Neural crest cell (in vitro differentiated cells): Measurements from ENCODE around the gene KRTAP20-4. TPM values are rescaled to one million over a fixed set of nuclear protein-coding genes. Genes with fewer than 3 reads are reported as not detected.

ENCODE experiments used
- DNase-seq: peaks from one replicate; pipeline ENCODE4 v3.0.0; 2021; ENCODE audit warnings: low read depth, mixed read lengths, low spot score
- H3K27ac Mint-ChIP-seq: one replicate; pipeline ENCODE4 v1.8.0; 2021; ENCODE audit warnings: mild to moderate bottlenecking, mixed read lengths; ENCODE audit not compliant: unreplicated experiment
- H3K27me3 Mint-ChIP-seq: 2 replicates; pipeline ENCODE4 v1.8.0; 2021; ENCODE audit warnings: low read depth, mild to moderate bottlenecking, mixed read lengths
- H3K36me3 Mint-ChIP-seq: 2 replicates; pipeline ENCODE4 v1.8.0; 2021; ENCODE audit warnings: low read depth, mild to moderate bottlenecking, mixed read lengths
- H3K4me1 Mint-ChIP-seq: 2 replicates; pipeline ENCODE4 v1.8.0; 2021; ENCODE audit warnings: mixed read lengths
- H3K4me3 Mint-ChIP-seq: one replicate; pipeline ENCODE4 v1.8.0; 2021; ENCODE audit warnings: mild to moderate bottlenecking, mixed read lengths
- H3K9me3 Mint-ChIP-seq: 2 replicates; pipeline ENCODE4 v1.8.0; 2021; ENCODE audit warnings: mixed read lengths
- long read RNA-seq: library from polyadenylated mRNA; unstranded; transcript quantifications from one replicate; pipeline ENCODE4 v2.0.0, GENCODE V29; 2020
- total RNA-seq: library from RNA; stranded (reverse); gene quantifications from 2 replicates; pipeline ENCODE4 v1.2.1, GENCODE V29; 2021
- TF ChIP-seq, protein P1 (sequence below): fragments of 200-600 bp; sonication (generic); conservative IDR thresholded peaks from 2 replicates; pipeline ENCODE4 v1.5.0; 2021; ENCODE audit warnings: antibody characterized with exemption, mild to moderate bottlenecking

Gene KRTAP20-4
- total RNA-seq = not detected in 2 replicates
- long read RNA-seq = 0 reads

DNA sequence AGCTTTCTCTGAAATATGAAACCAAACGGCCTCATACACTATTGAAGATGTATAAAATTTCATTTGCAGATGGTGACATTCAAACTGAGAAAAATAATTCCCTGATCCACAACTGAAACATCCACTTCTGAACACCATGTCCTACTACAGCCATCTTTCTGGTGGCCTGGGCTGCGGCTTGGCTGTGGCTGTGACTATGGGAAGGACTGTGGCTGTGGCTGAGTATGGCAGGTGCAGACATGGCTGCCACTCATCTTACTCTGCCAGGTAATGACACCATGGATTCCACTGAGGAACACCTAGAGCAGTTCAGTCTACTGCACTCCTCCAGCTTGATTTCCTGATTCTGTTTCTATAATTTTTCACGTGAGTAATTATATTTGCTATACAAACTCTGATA lies at the start of gene KRTAP20-4:
Gene KRTAP20-4 (plus strand): TSS at position 106 of the 400 bp plus-strand sequence.
- no peaks in the 10 kb centered on the region for H3K27me3 Mint-ChIP-seq
- no peak within 1 kb of the TSS for H3K4me3 Mint-ChIP-seq
- TF ChIP-seq, protein P1, sequence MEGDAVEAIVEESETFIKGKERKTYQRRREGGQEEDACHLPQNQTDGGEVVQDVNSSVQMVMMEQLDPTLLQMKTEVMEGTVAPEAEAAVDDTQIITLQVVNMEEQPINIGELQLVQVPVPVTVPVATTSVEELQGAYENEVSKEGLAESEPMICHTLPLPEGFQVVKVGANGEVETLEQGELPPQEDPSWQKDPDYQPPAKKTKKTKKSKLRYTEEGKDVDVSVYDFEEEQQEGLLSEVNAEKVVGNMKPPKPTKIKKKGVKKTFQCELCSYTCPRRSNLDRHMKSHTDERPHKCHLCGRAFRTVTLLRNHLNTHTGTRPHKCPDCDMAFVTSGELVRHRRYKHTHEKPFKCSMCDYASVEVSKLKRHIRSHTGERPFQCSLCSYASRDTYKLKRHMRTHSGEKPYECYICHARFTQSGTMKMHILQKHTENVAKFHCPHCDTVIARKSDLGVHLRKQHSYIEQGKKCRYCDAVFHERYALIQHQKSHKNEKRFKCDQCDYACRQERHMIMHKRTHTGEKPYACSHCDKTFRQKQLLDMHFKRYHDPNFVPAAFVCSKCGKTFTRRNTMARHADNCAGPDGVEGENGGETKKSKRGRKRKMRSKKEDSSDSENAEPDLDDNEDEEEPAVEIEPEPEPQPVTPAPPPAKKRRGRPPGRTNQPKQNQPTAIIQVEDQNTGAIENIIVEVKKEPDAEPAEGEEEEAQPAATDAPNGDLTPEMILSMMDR = no peak
- DNase-seq = no peak
- H3K4me1 Mint-ChIP-seq = no peaks in the 10 kb centered on the region
- no peak within 1 kb of the TSS for H3K27ac Mint-ChIP-seq
- peaks cover 9% of the 10 kb centered on the region for H3K9me3 Mint-ChIP-seq
- H3K36me3 Mint-ChIP-seq = no peaks in the 10 kb centered on the region

DNA sequence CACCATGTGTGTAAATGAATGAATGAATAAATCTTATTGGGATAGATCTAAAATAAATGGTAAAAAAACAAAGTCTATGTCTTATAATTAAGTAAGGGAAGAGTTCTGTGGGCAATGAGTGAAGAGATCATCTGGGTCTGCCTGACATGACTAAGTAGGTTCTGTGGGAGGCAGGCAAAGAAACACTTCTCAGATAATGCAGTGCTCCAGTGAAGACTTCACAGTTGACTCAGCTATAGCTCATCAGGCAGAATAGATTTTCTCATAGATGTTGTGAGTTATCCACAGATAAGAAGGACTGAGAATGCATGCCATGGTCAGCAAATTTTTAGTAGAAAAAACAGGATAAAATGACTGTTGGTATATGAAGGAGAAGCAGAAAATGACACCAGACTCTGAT lies 42.7 kb upstream of the KRTAP20-4 start:
- no peaks in the 10 kb centered on the region for H3K4me1 Mint-ChIP-seq
- no peak for DNase-seq
- no peak overlapping the region for H3K27ac Mint-ChIP-seq
- peaks cover 6% of the 10 kb centered on the region for H3K9me3 Mint-ChIP-seq
- H3K27me3 Mint-ChIP-seq = no peaks in the 10 kb centered on the region
- no peak overlapping the region for H3K4me3 Mint-ChIP-seq
- TF ChIP-seq, protein P1 = no peak
- H3K36me3 Mint-ChIP-seq = no peaks in the 10 kb centered on the region

DNA sequence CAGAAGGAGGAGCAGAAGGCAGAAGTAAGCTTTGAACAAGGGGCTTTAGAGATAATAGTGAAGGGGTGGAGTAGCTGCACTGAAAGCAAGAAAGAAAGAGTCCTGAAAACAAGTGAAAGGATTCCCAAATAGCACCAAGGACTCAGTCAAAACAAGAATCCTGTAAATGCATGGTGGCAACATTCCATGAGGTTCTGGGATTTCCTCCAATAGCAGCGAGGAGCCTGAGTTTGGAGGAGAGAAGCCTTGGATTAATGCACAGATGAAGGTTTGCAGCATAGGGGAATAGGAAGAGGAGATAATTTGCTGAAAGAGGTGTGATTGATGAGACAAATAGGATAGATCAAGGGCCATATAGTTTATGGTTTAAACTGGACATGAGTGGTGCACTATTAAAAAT lies 41.1 kb upstream of the KRTAP20-4 start:
- H3K27ac Mint-ChIP-seq = no peak overlapping the region
- H3K36me3 Mint-ChIP-seq = no peaks in the 10 kb centered on the region

DNA sequence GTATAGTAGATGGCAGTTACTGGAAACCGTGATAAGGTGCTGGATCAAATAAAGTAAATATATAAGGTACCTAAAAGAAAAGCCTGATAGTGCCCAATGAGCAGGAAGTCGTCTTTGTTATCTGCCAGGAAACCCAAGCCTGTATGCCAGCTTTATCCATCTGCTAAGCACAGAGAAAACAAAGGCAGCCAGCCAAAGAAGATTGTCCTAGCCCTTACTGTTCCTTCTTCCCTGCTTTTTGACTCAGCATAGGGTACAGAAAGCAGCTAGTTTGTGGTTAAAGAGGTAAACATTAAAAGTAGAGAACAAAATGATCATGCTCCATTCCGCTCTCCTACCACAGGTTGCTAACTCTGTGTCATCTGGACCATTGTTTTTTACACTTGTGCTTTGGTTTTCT lies 40.3 kb upstream of the KRTAP20-4 start:
- TF ChIP-seq, protein P1 = no peak
- H3K36me3 Mint-ChIP-seq = no peaks in the 10 kb centered on the region
- H3K27me3 Mint-ChIP-seq = no peaks in the 10 kb centered on the region
- peaks cover 3% of the 10 kb centered on the region for H3K9me3 Mint-ChIP-seq
- H3K4me1 Mint-ChIP-seq = peaks cover 9% of the 10 kb centered on the region
- H3K4me3 Mint-ChIP-seq = no peak overlapping the region
- H3K27ac Mint-ChIP-seq = no peak overlapping the region
- no peak for DNase-seq

More for the DNA sequence above, 41.1 kb upstream of the KRTAP20-4 start:
- Mint-ChIP-seq H3K27me3 (no peaks in the 10 kb centered on the region), H3K4me1 (peaks cover 9% of the 10 kb centered on the region), H3K9me3 (no peaks in the 10 kb centered on the region), H3K4me3 (no peak overlapping the region)
- TF ChIP-seq, protein P1 = no peak
- DNase-seq = no peak

DNA sequence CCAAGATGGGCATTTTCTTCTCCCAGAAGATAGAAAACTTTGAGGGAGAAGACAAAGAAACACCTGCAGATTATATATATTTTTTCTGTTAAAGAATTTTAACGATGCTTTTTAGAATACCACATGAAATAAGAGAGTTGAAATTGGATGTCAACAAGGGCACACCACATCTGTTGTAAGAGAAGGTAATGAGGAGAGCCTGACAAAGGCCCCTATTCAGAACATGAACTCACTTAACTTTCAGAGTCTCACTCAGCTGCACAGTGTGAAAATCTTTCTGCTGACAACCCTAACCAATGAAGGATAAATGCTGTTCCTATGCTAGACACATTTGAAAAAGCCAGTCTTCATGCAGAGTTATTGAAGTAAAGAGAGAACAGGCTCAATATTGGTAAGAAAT lies 37.6 kb upstream of the KRTAP20-4 start:
- TF ChIP-seq, protein P1 = no peak
- DNase-seq = no peak
- Mint-ChIP-seq H3K4me1 (peaks cover 9% of the 10 kb centered on the region), H3K9me3 (peaks cover 6% of the 10 kb centered on the region), H3K27me3 (no peaks in the 10 kb centered on the region), H3K27ac (no peak overlapping the region), H3K4me3 (no peak overlapping the region), H3K36me3 (no peaks in the 10 kb centered on the region)

DNA sequence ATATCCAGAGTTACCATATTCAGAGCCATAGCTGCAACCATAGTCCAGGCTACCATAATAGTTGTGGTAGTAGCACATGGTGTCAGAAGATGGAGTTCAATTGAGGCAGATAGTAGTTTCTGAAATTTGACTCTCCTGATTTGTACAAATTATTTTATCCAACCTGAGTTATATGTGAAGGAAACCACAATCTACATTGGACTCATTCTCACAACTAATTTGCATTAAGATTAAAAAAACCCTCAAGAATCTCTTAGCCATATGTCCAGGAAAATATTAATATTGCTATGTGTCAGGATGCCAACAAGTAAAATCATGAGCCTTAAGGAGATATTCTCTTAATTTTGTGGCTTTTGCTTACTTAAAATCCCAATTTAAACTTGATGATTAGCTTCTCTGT lies 30.1 kb upstream of the KRTAP20-4 start, which contains the start of gene KRTAP22-2:
Gene KRTAP22-2 (minus strand): TSS at position 101 of the 400 bp plus-strand sequence.
- Mint-ChIP-seq H3K36me3 (no peaks in the 10 kb centered on the region), H3K9me3 (peaks cover 9% of the 10 kb centered on the region), H3K4me1 (no peaks in the 10 kb centered on the region), H3K27me3 (no peaks in the 10 kb centered on the region), H3K27ac (no peak within 1 kb of the TSS), H3K4me3 (no peak within 1 kb of the TSS)
- no peak for DNase-seq
- TF ChIP-seq, protein P1 = no peak
